Urinary bladder (tissue), 4 donors: ENCODE measurements around the gene RGS17. TPM values are rescaled to one million over a fixed set of nuclear protein-coding genes. Genes with fewer than 3 reads are reported as not detected.
"Not testable (repeated sequence)": the region's sequence is repeated elsewhere in the genome, so short reads cannot be mapped to it uniquely, and the experiment has no call there.

Experiments used
- DNase-seq: peaks from one replicate; pipeline ENCODE4 v3.0.0-alpha.2; 2015; ENCODE audit errors: extremely low spot score
- H3K27ac ChIP-seq: one replicate; pipeline ENCODE4 v1.5.1; 2013; ENCODE audit warnings: low read depth, mild to moderate bottlenecking, moderate library complexity
- H3K36me3 ChIP-seq: one replicate; pipeline ENCODE4 v1.6.1; 2013; ENCODE audit warnings: mild to moderate bottlenecking, moderate library complexity; ENCODE audit not compliant: insufficient read depth
- H3K4me1 ChIP-seq: one replicate; pipeline ENCODE4 v1.6.1; 2013; ENCODE audit warnings: mild to moderate bottlenecking, moderate library complexity; ENCODE audit not compliant: insufficient read depth
- H3K4me3 ChIP-seq: one replicate; pipeline ENCODE4 v1.5.1; 2013; ENCODE audit warnings: low read depth, low read length
- WGBS: extraction: QIAGEN DNeasy Blood & Tissue Kit; methylation state at CpG from one replicate; pipeline ENCODE4 v1.1.7; 2013; 5-methylcytosine and 5-hydroxymethylcytosine counted together
- polyA plus RNA-seq: library from polyadenylated mRNA; stranded (reverse); fragments of 200-250 nt; gene quantifications from one replicate; pipeline ENCODE4 v1.2.3, GENCODE V29; 2013
- total RNA-seq: library from RNA; depleted of rRNA; stranded (reverse); fragments of >200 nt; gene quantifications from one replicate; pipeline ENCODE4 v1.2.3, GENCODE V29; 2014
- donor health status: healthy with polysubstance abuse.
- donor health status: healthy.

The RGS17 gene
- total and polyA plus RNA-seq, 2 donors = 0.68 to 6.6 TPM

DNA sequence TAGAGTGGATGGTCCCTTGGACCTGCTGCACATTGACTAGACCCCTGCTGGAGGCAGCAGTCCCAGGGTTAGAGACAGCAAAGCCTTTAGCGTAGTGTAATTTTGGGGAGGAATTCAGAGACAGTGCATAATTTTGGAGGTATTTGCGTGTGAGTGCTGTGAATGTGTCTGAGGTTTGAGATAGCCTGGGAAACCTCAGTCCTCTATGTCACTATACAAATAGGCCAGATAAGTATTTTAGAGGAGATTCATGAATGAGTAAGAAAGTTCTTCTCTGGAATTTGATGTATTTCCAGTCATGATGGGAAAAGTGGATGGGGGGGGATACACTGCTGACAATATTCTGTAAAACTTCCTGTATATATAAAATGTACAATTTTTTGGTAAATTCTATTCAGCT lies 102.8 kb downstream of the RGS17 start:
- WGBS = 94% methylated on average over 2 of the region's 2 CpGs
- no peaks in the 10 kb centered on the region for H3K4me1 ChIP-seq
- H3K27ac ChIP-seq = no peak overlapping the region
- H3K4me3 ChIP-seq = no peak overlapping the region
- no peak for DNase-seq
- H3K36me3 ChIP-seq = no peaks in the 10 kb centered on the region

DNA sequence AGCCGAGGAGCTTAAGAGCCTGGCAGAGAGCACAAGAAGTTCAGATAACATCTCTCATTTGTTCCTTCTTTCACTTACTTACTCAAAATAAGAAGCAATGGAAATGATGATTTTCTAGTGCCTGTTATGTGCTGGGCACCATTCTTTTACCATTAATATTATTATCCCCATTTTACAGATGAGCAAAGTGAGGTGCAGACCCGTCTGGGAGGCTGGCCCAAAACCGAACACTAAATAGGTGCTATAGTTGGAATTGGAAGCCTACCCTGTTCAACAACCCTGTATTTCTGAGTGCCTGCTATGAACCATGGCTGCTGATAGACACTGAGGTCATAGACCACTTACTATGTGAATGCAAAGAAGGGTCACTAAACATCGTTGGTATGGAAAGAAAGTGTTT lies 103.6 kb downstream of the RGS17 start:
- H3K4me1 ChIP-seq = no peaks in the 10 kb centered on the region
- H3K27ac ChIP-seq = no peak overlapping the region
- 83% methylated on average over 4 of the region's 4 CpGs for WGBS
- no peaks in the 10 kb centered on the region for H3K36me3 ChIP-seq
- DNase-seq = no peak
- no peak overlapping the region for H3K4me3 ChIP-seq

DNA sequence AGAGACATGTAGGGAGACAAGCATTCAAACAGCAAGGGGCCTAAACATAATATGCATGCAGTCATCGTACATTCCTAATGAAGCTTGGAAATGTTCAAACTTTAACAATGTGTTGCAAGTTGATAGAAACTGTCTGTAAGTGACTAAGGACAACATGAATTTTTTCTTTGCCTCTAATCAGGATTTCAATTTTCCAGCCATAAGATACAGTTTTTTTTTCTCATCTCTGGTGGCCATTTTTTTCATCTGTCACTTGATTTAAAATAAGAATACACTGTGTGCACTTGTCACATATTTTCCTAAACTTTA lies 106.4 kb downstream of the RGS17 start:
- 10% methylated on average over 1 of the region's 1 CpG for WGBS
- no peak for DNase-seq
- Histone ChIP-seq H3K4me3 (no peak overlapping the region), H3K36me3 (no peaks in the 10 kb centered on the region), H3K4me1 (no peaks in the 10 kb centered on the region), H3K27ac (no peak overlapping the region)

DNA sequence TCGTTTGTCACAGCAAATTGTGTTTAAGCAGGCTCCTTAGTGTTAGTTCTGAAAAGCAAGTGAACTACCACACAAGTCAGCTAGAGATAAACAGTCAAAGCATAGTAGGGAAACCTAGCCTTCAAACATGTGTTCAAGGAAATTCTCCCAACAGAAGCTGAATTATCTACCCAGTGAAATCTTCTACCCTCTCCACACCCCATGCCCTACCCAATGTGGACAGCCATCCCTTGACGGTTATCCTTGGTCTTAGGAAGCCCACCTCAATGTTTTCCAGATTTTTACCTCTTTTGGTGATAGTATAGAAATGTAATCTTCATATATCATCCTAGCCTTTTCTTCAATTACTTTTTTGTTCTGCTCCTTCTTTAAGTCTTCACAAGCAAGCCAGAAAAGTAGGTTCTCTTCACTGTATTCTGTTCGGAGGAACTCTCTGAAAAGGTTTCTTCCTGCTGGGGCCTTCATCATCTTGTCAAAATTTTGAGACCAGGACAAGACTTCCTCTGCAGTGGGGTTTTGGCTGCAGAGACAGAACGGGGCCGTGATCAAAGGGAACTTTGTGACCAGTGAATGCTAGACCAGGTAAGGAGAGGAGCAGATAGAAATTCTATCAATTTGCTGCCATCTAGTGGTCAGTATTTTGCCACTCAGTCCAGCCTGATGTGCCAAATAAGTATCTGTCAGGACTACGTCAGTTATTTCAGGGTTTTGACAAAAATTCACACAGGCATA lies 106.9 kb downstream of the RGS17 start:
- DNase-seq = no peak
- WGBS = 47% methylated on average over 6 of the region's 6 CpGs
- Histone ChIP-seq H3K36me3 (no peaks in the 10 kb centered on the region), H3K27ac (no peak overlapping the region), H3K4me3 (no peak overlapping the region), H3K4me1 (no peaks in the 10 kb centered on the region)

DNA sequence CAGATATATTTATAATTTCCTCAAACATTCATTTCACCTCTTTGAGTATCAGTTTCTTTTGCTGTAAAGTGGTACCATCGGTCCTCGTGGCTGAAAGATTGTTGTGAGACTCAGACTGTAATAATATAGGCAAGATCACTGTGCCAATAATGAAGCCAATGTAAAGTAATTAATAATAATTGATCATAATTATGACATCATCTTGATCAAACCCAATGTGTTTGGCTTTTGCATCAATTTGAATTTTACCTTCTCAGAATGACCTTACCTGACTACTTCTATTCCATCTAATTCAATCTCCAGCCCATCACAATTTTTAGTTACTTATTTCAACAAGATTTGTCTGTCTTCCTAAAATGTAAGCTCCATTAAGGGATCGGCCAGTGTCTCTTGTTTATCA lies 112.7 kb downstream of the RGS17 start:
- 97% methylated on average over 3 of the region's 3 CpGs for WGBS
- H3K27ac ChIP-seq = no peak overlapping the region
- H3K4me3 ChIP-seq = no peak overlapping the region
- DNase-seq = no peak
- H3K36me3 ChIP-seq = no peaks in the 10 kb centered on the region
- H3K4me1 ChIP-seq = no peaks in the 10 kb centered on the region

DNA sequence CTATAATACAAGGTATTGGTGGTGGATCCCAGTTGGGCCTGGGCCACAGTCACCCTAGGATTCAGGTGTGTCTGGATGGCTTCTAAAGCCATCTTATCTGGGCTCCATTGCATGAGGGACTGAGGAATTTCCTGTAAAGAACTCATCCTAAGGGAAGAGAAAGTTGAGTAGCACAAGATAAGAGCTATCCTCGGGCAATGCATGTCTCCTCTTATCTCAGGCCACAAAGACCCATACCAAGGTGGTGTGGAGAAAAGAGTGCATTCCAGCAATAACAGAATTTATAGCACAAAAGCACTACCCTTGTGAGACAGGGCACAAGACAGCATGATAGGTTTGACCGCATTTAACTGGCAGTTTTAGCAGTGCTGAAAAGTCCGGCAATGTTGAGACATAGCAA lies 114.2 kb downstream of the RGS17 start:
- H3K4me3 ChIP-seq = no peak overlapping the region
- H3K27ac ChIP-seq = no peak overlapping the region
- H3K36me3 ChIP-seq = no peaks in the 10 kb centered on the region
- WGBS = 77% methylated on average over 3 of the region's 3 CpGs
- DNase-seq = no peak
- no peaks in the 10 kb centered on the region for H3K4me1 ChIP-seq

DNA sequence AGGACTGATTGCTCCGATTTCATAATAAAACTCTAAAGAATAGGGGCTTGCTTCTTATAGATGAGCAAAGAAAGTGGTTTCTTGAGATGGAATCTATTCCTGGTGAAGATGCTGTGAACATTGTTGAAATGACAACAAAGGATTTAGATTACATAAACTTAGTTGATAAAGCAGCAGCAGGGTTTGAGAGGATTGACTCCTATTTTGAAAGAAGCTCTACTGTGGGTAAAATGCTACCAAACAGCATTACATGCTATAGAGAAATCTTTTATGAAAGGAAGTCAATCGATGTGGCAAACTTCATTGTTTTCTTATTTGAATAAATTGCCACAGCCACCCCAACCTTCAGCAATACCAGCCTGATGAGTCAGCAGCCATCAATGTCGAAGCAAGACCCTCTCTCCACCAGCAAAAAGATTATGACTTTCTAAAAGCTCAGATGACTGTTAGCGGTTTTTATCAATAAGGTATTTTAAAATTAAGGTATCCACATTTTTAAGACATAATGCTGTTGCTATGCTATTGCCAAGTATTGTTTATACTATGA lies 115.9 kb downstream of the RGS17 start:
- no peaks in the 10 kb centered on the region for H3K36me3 ChIP-seq
- no peaks in the 10 kb centered on the region for H3K4me1 ChIP-seq
- 75% methylated on average over 4 of the region's 4 CpGs for WGBS
- no peak for DNase-seq
- H3K27ac ChIP-seq = no peak overlapping the region
- no peak overlapping the region for H3K4me3 ChIP-seq

DNA sequence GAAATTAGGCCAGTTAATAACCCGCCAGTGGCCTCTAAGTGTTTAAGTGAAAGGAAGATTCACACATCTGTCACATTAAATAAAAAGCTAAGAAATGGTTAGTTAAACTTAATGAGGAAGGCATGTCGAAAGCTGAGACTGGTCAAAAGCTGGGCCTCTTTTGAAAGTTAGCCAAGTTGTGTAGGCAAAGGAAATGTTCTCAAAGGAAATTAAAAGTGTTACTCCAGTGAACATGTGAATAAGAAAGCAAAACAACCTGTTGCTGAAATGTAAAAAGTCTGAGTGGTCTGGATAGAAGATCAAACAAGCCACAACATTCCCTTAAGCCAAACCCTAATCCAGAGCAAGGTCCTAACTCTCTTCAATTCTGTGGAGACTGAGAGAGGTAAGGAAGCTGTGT lies 117.6 kb downstream of the RGS17 start:
- Histone ChIP-seq H3K4me3 (no peak overlapping the region), H3K4me1 (no peaks in the 10 kb centered on the region), H3K36me3 (no peaks in the 10 kb centered on the region), H3K27ac (no peak overlapping the region)
- DNase-seq = no peak
- 77% methylated on average over 2 of the region's 2 CpGs for WGBS

DNA sequence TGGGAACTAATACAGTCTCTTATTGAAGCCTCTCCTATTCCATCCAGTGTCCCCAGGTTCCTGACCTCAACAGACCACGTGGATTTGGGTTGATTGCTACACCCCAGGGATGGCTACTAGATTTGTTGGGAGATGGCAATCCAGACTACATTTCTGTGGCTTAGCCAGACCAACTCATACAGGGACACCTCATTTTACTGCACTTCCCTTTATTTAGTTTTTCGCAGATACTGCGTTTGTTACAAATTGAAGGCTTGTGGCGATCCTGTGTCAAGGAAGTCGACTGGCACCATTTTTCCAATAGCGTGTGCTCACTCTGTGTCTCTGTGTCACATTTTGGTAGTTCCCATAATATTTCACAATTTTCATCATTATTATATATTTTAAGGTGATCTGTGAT lies 118.2 kb downstream of the RGS17 start:
- H3K4me1 ChIP-seq = no peaks in the 10 kb centered on the region
- DNase-seq = no peak
- H3K36me3 ChIP-seq = no peaks in the 10 kb centered on the region
- WGBS = 89% methylated on average over 6 of the region's 6 CpGs
- no peak overlapping the region for H3K27ac ChIP-seq
- H3K4me3 ChIP-seq = no peak overlapping the region

DNA sequence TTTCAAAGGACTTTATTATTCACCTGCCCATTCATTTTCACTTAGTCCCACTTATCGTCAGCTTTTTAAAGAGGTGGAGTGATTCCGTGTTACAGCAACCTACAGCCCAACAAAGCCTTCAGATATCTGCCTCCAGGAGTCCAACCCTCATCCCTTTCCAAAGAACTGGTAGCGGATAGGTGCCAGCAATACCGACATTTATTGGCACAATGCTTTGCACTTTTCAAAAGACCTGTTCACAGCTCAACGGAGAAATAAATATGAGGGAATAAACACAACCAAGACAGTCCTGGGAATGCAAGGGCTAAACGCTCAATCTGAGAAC lies 127.8 kb downstream of the RGS17 start:
- H3K27ac ChIP-seq = peak overlapping the region; percentile 13
- no peak for DNase-seq
- H3K4me1 ChIP-seq = no peaks in the 10 kb centered on the region
- H3K4me3 ChIP-seq = peak overlapping the region; percentile 70
- no peaks in the 10 kb centered on the region for H3K36me3 ChIP-seq
- WGBS = 1% methylated on average over 6 of the region's 6 CpGs

DNA sequence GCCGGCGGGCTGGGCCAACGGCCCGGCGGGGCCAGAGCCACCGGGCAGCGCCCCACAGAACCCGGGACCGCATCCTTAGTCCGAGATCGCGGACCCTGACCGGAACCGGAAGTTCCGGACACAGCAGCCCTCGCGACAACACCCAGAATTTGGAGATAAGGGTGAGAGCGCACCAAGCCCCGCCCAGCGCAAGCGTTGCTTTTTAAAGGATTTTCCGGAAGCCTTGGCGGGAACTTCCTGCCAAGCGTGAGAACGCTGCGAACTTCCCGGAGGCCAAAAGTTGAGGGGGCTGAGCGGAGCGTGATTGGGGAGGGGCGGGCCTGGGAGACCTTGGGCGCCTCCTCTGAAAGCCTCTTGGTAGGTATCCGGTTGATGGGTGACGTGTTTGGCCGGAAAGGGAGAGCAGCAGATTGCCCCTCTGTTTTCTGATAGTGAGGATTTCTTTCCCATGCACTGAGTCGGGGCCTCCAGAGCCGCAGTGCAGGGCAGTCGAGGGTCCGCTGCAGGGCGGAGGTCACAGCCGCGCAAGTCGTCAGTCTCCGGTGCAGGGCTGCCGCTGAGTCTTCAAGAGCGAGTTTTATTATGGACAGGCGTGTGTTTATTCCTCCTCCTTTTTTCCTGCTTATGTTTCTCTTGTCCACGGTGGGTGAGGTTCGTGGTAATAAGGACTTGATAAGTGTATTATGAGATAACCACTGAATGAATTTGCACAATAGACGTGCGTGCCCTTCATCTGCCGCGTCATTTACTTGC lies 128.3 kb downstream of the RGS17 start, which contains the start of gene MTRF1L:
Gene MTRF1L (minus strand): TSS at position 97 of the 753 bp plus-strand sequence. CDS start 24 bp downstream, at position 73.
- peak within 1 kb of the TSS; percentile 13 for H3K27ac ChIP-seq
- H3K4me3 ChIP-seq = peak within 1 kb of the TSS; percentile 70
- WGBS = under 1% methylated on average over 52 of the region's 52 CpGs
- H3K36me3 ChIP-seq = no peaks in the 10 kb centered on the region
- no peaks in the 10 kb centered on the region for H3K4me1 ChIP-seq
- peak; percentile 94 for DNase-seq

DNA sequence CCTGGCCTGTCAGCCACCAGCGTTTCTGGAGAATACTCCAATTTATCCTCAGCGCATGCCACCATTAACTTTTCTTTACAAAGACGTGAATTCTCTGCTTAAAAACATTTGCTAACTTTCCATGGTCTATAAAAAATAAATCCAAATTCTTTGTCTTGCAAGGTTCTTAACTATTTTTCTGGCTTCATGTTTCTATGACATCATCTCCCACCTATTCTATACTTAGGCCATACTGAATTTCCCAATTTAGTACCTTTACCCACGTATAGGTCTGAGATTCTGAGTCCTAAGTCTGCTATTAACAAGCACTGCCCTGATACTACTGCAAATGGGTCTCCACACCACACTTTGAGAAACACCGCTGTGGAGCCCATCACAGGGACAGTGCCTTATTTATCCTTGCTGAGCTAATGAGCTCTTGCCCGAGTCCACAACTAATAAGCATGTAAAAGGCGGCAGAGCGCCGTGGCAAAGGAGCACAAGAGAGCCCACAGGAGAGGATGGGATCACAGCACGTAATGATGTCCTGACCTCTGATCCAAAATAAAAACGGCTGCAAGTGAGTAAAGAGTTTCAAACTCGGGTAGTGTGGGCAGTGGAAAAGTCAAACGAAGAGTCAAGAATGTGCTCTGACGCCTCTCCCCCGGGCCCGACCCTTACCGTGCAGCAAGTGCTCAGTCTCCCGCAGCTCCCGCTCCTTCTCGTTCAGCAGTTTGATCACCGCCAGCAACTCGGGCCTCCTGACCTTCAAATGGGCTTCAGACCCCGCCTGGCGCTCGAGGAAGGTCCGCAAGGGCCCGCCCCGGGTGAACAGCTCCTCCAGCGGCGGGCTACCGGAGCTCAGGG lies 129.1 kb downstream of the RGS17 start:
- peak overlapping the region; percentile 70 for H3K4me3 ChIP-seq
- H3K4me1 ChIP-seq = peaks cover 1% of the 10 kb centered on the region
- DNase-seq = no peak
- no peak overlapping the region for H3K27ac ChIP-seq
- H3K36me3 ChIP-seq = peaks cover 3% of the 10 kb centered on the region
- 3% methylated on average over 21 of the region's 31 CpGs for WGBS

DNA sequence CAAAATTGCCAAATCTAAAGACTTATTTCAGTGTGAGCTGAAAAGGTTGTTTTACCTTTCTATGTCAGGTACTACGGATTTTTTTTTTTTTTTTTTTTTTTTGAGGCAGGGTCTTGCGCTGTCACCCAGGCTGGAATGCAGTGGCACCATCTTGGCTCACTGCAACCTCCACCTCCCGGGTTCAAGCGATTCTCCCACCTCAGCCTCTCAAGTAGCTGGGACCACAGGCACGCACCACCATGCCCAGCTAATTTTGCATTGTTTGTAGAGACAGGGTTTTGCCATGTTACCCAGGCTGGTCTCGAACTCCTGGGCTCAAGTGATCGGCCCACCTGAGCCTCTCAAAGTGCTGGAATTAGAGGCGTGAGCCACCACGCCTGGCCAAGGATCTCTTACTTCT lies 130.3 kb downstream of the RGS17 start:
- H3K27ac ChIP-seq, DNase-seq, H3K4me3 ChIP-seq, H3K36me3 ChIP-seq, H3K4me1 ChIP-seq: not testable (repeated sequence)
- 94% methylated on average over 9 of the region's 9 CpGs for WGBS
